Naive B cell (primary cell): ENCODE data around the gene PCDH9. TPM values are rescaled to one million over a fixed set of nuclear protein-coding genes. Genes with fewer than 3 reads are reported as not detected.

Experiments used
- ATAC-seq, 2 donors: fragments of 150-1000 bp; cut with Tn5 transposase; 2 replicates each; pipeline ENCODE4 v1.10.0; 2021; ENCODE audit warnings: low read depth in 2 of 2, mild to moderate bottlenecking in 2 of 2, moderate library complexity in 2 of 2
- DNase-seq: peaks from one replicate; pipeline ENCODE4 v3.0.0; 2022
- H3K27ac Mint-ChIP-seq, 6 donors: one replicate each; pipeline ENCODE4 v1.8.0; 2020 to 2022; ENCODE audit warnings: mild to moderate bottlenecking in 6 of 6, mixed read lengths in 6 of 6, moderate library complexity in 5 of 6, inconsistent platforms in 2 of 6
- H3K27me3 Mint-ChIP-seq, 3 donors: one replicate each; pipeline ENCODE4 v1.8.0; 2021 to 2022; ENCODE audit warnings: mixed read lengths in 3 of 3, mild to moderate bottlenecking in 1 of 3
- H3K36me3 Mint-ChIP-seq, 2 donors: one replicate each; pipeline ENCODE4 v1.8.0; 2020 to 2022; ENCODE audit warnings: mixed read lengths in 2 of 2, inconsistent platforms in 1 of 2, mild to moderate bottlenecking in 1 of 2
- H3K4me1 Mint-ChIP-seq, 3 donors: one replicate each; pipeline ENCODE4 v1.8.0; 2020 to 2022; ENCODE audit warnings: mixed read lengths in 3 of 3, inconsistent platforms in 1 of 3, mild to moderate bottlenecking in 1 of 3, moderate library complexity in 1 of 3
- H3K4me3 Mint-ChIP-seq, 8 donors: one replicate each; pipeline ENCODE4 v1.8.0; 2020 to 2022; ENCODE audit warnings: mild to moderate bottlenecking in 8 of 8, mixed read lengths in 8 of 8, moderate library complexity in 8 of 8, inconsistent platforms in 2 of 8
- H3K9me3 Mint-ChIP-seq, 7 donors: one replicate each; pipeline ENCODE4 v1.8.0; 2020 to 2022; ENCODE audit warnings: mixed read lengths in 7 of 7, mild to moderate bottlenecking in 5 of 7, inconsistent platforms in 2 of 7, moderate library complexity in 1 of 7
- polyA plus RNA-seq, 6 donors: library from polyadenylated mRNA; unstranded; fragments of 300-500 nt; fragmentation: Illumina TruSeq; gene quantifications; one replicate each; pipeline ENCODE4 v1.2.3, GENCODE V29; 2021; ENCODE audit warnings: low read depth in 6 of 6

The PCDH9 gene
- polyA plus RNA-seq, 6 donors from 2014 or later, result 49.9 to 70.2 (median 57.2) TPM

DNA sequence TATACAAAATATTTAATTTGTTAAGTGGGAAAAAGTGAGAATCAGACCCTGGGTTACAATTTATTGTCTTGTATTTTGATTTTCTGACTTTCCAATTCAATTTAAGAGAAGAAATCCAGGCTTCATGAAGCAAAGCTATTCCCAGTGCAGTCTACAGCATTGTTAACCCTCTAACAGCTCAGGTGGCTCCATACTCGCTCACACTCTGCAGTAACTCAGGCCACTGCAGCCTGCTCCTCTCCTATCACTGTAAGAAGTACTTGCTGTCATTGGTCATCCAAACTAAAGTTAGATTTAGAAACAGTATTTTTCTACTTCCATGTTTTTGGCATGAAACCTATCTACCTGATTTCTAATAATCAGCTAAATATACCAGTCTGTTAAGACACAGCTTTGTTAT is 830.3 kb downstream of the PCDH9 start:
- Mint-ChIP-seq H3K4me3 (no peak overlapping the region), H3K27ac (peak overlapping the region in 1 of 6 donors; percentile 55), H3K4me1 (no peaks in the 10 kb centered on the region), H3K9me3 (no peaks in the 10 kb centered on the region), H3K36me3 (no peaks in the 10 kb centered on the region), H3K27me3 (no peaks in the 10 kb centered on the region)
- ATAC-seq, result no peak
- DNase-seq, result no peak

DNA sequence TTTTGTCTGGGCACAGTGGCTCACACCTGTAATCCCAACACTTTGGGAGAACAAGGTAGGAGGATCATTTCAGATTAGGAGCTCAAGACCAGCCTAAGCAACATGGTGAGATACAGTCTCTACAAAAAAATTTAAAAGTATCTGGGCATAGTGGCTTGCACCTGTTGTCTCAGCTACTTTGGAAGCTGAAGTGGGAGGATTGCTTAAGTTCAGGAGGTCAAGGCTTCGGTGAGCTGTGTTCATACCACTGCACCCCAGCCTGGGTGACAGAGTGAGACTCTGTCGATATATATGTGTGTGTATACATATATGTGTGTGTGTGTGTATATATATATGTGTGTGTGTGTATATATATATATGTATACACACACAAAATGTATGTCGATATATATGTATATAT is 833.0 kb downstream of the PCDH9 start:
- DNase-seq (no peak), ATAC-seq (no peak)
- Mint-ChIP-seq H3K27ac (no peak overlapping the region), H3K27me3 (no peaks in the 10 kb centered on the region), H3K36me3 (no peaks in the 10 kb centered on the region), H3K4me1 (no peaks in the 10 kb centered on the region), H3K4me3 (no peak overlapping the region), H3K9me3 (no peaks in the 10 kb centered on the region)

DNA sequence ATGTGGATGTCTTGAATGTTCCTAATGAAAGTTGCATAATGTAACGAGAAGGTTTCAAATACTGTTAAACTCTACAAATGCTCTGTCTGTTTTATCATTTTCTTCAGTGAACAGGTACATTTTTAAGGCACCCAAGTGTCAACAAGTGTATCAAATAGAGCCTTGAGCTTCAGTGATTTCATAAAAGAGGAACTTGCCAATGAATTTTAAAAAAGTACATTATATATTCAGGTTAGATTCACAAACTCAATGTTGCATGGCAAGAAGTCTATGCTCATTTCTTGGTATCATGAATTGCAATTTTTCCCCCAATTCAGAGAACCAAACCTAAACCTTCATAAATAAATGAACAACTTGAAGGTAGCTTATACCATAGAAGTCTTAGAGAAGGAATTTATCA is 838.8 kb downstream of the PCDH9 start:
- Mint-ChIP-seq H3K36me3 (no peaks in the 10 kb centered on the region), H3K27ac (no peak overlapping the region), H3K27me3 (no peaks in the 10 kb centered on the region), H3K9me3 (no peaks in the 10 kb centered on the region), H3K4me1 (peaks cover 0 to 5% (median 5%) of the 10 kb centered on the region in 3 donors), H3K4me3 (no peak overlapping the region)
- DNase-seq (peak; percentile 1), ATAC-seq (peak; percentile 48 to 64)

DNA sequence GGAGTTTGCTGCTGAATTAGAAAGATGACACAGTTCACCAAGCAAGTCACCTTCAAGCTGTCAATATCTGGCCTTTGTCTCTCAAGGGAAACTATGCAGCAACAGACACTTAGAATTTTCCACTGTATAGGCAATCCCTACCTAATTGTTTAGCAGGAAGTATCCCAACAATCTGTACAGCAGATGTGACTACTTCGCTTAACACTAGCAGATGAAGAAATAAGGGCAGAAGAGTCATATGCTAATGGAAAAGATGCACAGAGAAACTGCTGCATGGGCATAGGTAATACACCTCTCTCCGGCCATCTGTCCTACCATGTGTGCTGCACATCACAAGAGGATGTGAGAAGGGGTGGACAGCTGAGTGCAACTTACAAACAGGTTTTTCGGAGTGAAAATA is 851.2 kb downstream of the PCDH9 start:
- ATAC-seq, result no peak
- Mint-ChIP-seq H3K27me3 (no peaks in the 10 kb centered on the region), H3K4me1 (no peaks in the 10 kb centered on the region), H3K4me3 (no peak overlapping the region), H3K36me3 (no peaks in the 10 kb centered on the region), H3K27ac (no peak overlapping the region), H3K9me3 (peaks cover 0 to 2% (median 0%) of the 10 kb centered on the region in 7 donors)
- no peak for DNase-seq

DNA sequence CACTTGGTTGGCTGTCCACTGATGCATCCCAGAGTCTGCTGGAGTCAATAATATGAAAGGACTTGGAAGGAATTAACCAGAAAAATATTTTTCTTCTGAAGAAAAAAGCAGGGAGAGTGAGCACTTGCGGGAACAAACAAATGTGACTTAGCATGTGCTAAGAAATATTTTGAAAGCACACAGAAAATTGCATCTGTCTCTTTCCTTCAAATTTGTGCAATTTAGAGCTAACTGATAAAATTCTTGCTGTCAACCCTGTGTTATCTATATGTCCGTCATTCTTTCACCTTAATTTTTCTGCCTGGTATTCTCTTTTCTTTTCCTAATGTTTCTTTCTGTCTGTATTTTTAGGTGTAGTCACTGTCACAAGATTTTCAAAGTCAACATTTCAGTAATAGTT is 852.6 kb downstream of the PCDH9 start:
- Mint-ChIP-seq H3K27me3 (no peaks in the 10 kb centered on the region), H3K4me1 (no peaks in the 10 kb centered on the region), H3K4me3 (no peak overlapping the region), H3K27ac (no peak overlapping the region), H3K36me3 (no peaks in the 10 kb centered on the region), H3K9me3 (no peaks in the 10 kb centered on the region)
- DNase-seq (no peak), ATAC-seq (no peak)

DNA sequence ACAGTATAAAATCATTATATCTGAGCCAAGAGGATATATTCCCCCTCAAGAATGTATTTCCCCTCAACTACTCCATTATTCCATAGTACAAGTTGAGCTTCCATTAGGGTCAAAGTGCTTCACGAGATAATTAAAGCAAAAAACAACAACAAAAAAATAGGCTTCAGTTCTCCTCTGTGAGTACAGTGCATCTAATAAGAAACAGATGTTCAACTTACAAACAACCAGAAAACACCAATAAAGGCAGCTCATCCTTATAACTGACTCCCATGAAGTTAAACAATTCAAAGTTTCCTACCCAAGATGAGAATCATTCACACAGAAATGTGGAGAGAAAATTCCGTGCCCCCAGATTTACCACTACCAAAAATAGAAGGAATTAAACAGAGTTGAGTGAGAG is 854.4 kb downstream of the PCDH9 start:
- Mint-ChIP-seq H3K4me3 (no peak overlapping the region), H3K9me3 (no peaks in the 10 kb centered on the region), H3K27me3 (no peaks in the 10 kb centered on the region), H3K4me1 (no peaks in the 10 kb centered on the region), H3K36me3 (no peaks in the 10 kb centered on the region), H3K27ac (no peak overlapping the region)
- no peak for ATAC-seq
- no peak for DNase-seq

DNA sequence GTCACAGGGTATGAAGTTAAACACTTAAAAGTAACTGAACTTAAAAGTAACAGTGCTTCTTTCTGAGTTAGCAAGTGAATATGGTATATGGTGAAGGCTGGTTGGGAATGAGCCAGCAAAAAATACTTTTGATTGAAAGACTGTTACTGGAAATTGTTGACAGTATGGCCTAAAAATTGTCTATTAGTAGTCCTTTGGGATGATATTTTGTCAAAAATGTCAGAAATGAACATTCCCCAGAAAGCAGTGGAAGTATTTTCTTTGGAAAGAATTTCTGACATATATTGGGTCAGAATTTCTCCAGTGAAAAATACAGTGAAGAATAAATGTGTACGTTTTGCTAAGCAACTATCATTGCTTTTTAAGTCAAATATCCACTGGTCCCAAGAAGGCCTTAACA is 860.5 kb downstream of the PCDH9 start:
- no peak for ATAC-seq
- H3K4me3 Mint-ChIP-seq, result no peak overlapping the region
- no peaks in the 10 kb centered on the region for H3K4me1 Mint-ChIP-seq
- no peak overlapping the region for H3K27ac Mint-ChIP-seq
- H3K9me3 Mint-ChIP-seq, result no peaks in the 10 kb centered on the region
- no peaks in the 10 kb centered on the region for H3K36me3 Mint-ChIP-seq
- no peak for DNase-seq
- no peaks in the 10 kb centered on the region for H3K27me3 Mint-ChIP-seq

DNA sequence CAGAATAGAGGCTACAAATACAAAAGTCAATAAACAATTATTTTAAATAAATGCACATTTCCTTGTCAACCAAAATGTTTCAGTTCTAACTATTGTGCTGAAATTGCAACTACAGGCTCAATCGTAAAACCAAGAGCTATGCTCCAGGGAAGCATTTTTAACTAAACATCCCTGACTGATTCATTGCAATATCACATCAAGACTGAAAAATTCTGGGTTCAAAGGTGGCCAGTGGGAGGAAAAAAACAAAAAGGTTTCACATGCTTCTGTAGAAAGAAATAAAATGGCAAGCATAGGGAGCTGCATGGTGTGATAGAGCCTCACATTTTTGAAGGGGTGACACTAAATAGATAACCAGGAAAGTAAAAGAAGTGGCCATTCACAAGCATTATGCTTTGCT is 862.8 kb downstream of the PCDH9 start:
- Mint-ChIP-seq H3K4me3 (no peak overlapping the region), H3K27me3 (no peaks in the 10 kb centered on the region), H3K4me1 (no peaks in the 10 kb centered on the region), H3K27ac (no peak overlapping the region), H3K36me3 (no peaks in the 10 kb centered on the region), H3K9me3 (no peaks in the 10 kb centered on the region)
- ATAC-seq, result no peak
- DNase-seq, result no peak

DNA sequence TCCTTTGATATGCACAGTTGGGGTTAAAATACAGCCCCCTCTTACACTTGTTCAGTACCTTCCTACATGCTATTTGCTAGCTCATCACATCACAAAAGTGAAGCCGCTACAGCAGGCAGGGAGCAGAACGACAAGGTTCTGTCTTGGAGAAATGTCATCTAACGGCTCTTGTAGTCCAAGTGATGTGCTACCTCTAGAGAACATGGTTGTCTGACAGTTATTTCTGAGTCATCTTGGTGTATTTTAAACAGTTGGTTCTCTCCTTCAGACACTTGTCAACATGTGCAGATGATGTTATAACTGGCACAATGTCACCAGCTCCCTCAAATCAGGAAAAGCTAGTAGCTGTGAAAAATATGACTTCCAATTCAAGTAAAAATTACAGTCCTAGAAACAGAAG is 865.0 kb downstream of the PCDH9 start:
- Mint-ChIP-seq H3K27ac (no peak overlapping the region), H3K36me3 (no peaks in the 10 kb centered on the region), H3K4me3 (no peak overlapping the region), H3K4me1 (no peaks in the 10 kb centered on the region), H3K9me3 (no peaks in the 10 kb centered on the region), H3K27me3 (no peaks in the 10 kb centered on the region)
- ATAC-seq, result no peak
- no peak for DNase-seq

DNA sequence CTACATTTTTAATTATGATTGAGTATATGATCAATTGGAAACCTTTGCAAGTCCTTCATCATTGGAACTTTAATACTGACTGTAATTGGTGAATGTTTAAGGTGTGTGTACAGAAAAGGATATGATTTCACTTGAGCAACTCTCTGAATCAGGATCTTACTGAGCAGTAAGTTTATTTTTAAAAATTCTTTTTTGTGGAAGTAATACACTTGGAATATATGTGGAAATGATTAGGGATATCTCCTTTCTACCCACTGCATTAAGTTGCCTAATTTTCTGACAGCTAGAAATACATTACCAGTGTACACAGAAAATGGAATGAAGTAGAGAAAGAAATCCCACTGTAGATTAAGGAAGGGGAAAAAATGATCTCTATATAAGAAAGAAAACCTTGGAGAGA is 865.8 kb downstream of the PCDH9 start:
- Mint-ChIP-seq H3K4me1 (no peaks in the 10 kb centered on the region), H3K4me3 (no peak overlapping the region), H3K9me3 (no peaks in the 10 kb centered on the region), H3K27ac (no peak overlapping the region), H3K36me3 (no peaks in the 10 kb centered on the region), H3K27me3 (no peaks in the 10 kb centered on the region)
- ATAC-seq (no peak), DNase-seq (no peak)

DNA sequence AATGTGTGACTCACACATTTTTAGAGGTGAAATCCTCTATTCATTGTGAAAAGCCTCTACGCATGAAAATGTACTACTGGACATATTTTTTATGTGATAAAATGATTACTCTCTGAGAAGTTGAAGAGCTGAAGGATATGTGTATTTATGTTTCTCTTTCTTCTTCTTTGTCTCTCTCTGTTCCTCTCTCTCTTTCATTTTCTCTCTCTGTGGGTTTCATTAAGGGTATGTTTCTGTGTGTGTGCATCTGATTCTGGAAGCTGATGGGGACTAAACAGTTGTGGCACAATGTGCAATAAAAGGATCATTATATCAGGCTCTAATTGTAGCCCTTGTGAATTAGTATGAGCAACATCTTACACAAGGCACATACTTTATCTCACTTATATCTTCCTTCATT is 867.7 kb downstream of the PCDH9 start:
- Mint-ChIP-seq H3K4me1 (no peaks in the 10 kb centered on the region), H3K27me3 (no peaks in the 10 kb centered on the region), H3K9me3 (no peaks in the 10 kb centered on the region), H3K36me3 (no peaks in the 10 kb centered on the region), H3K27ac (peak overlapping the region in 1 of 6 donors; percentile 6), H3K4me3 (no peak overlapping the region)
- DNase-seq (no peak), ATAC-seq (no peak)

DNA sequence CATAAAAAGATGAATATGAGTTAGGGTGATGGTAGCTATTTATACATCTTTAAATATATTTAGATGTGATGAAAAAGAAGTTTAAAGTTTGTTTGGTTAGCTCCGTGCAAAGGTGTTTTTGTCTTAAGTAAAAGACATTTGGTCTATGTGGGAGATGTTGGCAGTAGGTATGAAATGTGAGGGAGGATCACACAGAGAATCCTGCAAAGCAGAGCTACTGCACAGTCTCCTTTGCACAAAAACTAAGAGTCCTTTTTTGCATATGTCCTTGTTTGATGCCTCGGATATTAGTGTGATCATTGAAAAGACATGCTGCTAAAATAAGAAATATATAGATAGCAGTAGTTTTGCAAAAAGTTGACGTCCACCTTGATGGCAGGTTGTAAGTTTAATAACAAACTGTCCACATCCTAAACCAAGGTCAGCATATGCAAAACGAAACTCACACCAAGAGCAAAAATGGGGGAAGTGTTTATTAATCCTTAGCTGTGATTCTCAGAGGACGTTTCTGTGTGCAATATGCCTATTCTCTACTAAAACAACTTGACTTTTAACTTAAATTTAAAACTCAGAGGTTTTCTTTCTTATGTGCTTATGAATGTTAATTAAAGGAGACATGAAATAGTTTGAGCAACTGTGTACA is 870.1 kb downstream of the PCDH9 start:
- Mint-ChIP-seq H3K27ac (no peak overlapping the region), H3K4me1 (no peaks in the 10 kb centered on the region), H3K36me3 (no peaks in the 10 kb centered on the region), H3K27me3 (no peaks in the 10 kb centered on the region), H3K4me3 (no peak overlapping the region), H3K9me3 (no peaks in the 10 kb centered on the region)
- no peak for DNase-seq
- no peak for ATAC-seq

DNA sequence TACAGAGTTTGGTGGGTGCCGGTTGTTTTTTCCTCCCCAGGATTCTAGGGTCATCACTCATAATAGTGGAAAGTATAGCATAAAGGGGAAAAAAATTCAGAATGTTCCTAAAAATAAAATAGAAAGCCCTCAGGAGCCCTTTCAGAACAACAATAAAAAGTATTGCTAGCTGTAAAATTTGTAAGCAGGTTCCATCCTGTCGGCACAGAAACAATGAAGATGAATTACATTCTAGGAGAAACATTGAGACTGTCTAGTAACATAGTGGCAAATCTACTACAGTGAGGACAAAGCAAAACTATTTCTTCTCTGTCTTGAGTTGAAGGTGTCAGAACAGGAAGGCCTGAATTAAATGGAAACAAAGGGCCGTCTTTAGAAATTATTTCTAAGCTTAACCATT is 870.7 kb downstream of the PCDH9 start:
- ATAC-seq (no peak), DNase-seq (no peak)
- H3K27ac Mint-ChIP-seq, result no peak overlapping the region
- H3K27me3 Mint-ChIP-seq, result no peaks in the 10 kb centered on the region
- H3K4me1 Mint-ChIP-seq, result no peaks in the 10 kb centered on the region
- H3K9me3 Mint-ChIP-seq, result no peaks in the 10 kb centered on the region
- no peaks in the 10 kb centered on the region for H3K36me3 Mint-ChIP-seq
- no peak overlapping the region for H3K4me3 Mint-ChIP-seq

DNA sequence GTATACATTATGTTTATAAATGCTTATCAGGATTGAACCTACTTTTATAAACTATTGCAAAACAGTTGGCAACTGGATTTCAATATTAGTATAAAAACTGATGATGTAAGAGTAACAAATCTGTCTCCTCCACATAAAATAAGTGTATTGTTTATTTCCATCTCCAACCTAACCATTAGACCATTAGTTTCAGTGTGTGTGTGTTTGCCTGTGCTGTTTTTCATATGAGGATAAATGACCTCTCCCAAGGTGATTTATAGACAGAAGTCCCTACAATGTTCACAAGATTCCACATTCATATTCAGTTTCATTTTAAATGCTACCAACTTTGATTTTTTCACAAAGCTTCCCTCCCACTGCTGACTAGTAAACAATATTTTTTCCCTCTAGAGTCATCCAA is 871.6 kb downstream of the PCDH9 start:
- Mint-ChIP-seq H3K27ac (no peak overlapping the region), H3K9me3 (no peaks in the 10 kb centered on the region), H3K36me3 (no peaks in the 10 kb centered on the region), H3K27me3 (no peaks in the 10 kb centered on the region), H3K4me1 (no peaks in the 10 kb centered on the region), H3K4me3 (no peak overlapping the region)
- ATAC-seq, result no peak
- no peak for DNase-seq

DNA sequence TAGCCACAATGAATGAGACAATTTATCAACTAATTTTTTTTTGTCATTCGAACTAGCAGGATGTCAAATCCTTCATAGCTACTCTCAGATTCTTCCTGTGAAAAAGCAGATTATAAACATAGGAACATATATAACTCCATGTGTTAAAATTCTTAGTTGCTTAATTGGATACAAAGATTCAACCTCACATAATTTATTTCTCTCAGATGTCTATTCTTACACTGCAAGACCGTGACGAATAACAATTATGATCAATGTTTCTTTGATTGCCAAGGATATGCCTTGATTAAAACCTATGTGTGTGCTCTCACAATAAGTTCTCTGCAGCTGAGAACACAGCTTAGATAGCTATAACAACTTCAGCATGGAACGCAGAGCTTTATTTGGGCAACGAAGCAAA is 872.7 kb downstream of the PCDH9 start:
- DNase-seq (no peak), ATAC-seq (no peak)
- H3K36me3 Mint-ChIP-seq, result no peaks in the 10 kb centered on the region
- no peaks in the 10 kb centered on the region for H3K27me3 Mint-ChIP-seq
- H3K4me3 Mint-ChIP-seq, result no peak overlapping the region
- H3K4me1 Mint-ChIP-seq, result no peaks in the 10 kb centered on the region
- no peaks in the 10 kb centered on the region for H3K9me3 Mint-ChIP-seq
- H3K27ac Mint-ChIP-seq, result no peak overlapping the region
